ENCODE results near the gene NAIF1.

NAIF1 gene

GRCh38 chr9:128102861-128103588, 35.9 kb upstream of the NAIF1 start:
- no peak for DNase-seq (ENCODE audit: low spot score)

GRCh38 chr9:128102196-128102595, 35.1 kb upstream of the NAIF1 start:
- DNase-seq (ENCODE audit: low spot score), result no peak

- no peak for DNase-seq (ENCODE audit: low spot score)
Observed at GRCh38 chr9:128101690-128102089, 34.6 kb upstream of the NAIF1 start.

GRCh38 chr9:128101231-128101661, 34.1 kb upstream of the NAIF1 start:
- no peak for DNase-seq (ENCODE audit: low spot score)

GRCh38 chr9:128100581-128100980, 33.5 kb upstream of the NAIF1 start:
- no peak for DNase-seq (ENCODE audit: low spot score)

GRCh38 chr9:128099932-128100491, 32.9 kb upstream of the NAIF1 start:
- DNase-seq (ENCODE audit: low spot score), result no peak

GRCh38 chr9:128099231-128099931, 32.3 kb upstream of the NAIF1 start:
- DNase-seq (ENCODE audit: low spot score), result no peak

GRCh38 chr9:128098297-128099230, 31.4 kb upstream of the NAIF1 start:
- peak; percentile 83 for DNase-seq (ENCODE audit: low spot score)

- no peak for DNase-seq (ENCODE audit: low spot score)
Observed at GRCh38 chr9:128097543-128098296, 30.6 kb upstream of the NAIF1 start.

- DNase-seq (ENCODE audit: low spot score), result peak; percentile 22
Observed at GRCh38 chr9:128096616-128097536, 29.8 kb upstream of the NAIF1 start.

- DNase-seq (ENCODE audit: low spot score), result no peak
Observed at GRCh38 chr9:128094950-128095544, 27.9 kb upstream of the NAIF1 start.

- DNase-seq (ENCODE audit: low spot score), result peak; percentile 92
Observed at GRCh38 chr9:128094166-128094949, 27.2 kb upstream of the NAIF1 start.

- DNase-seq (ENCODE audit: low spot score), result no peak
Observed at GRCh38 chr9:128093011-128093410, 25.9 kb upstream of the NAIF1 start.

GRCh38 chr9:128092199-128092977, 25.3 kb upstream of the NAIF1 start:
- DNase-seq (ENCODE audit: low spot score), result no peak

GRCh38 chr9:128091571-128091970, 24.5 kb upstream of the NAIF1 start:
- DNase-seq (ENCODE audit: low spot score), result no peak

- DNase-seq (ENCODE audit: low spot score), result no peak
Observed at GRCh38 chr9:128091144-128091543, 24.0 kb upstream of the NAIF1 start.

GRCh38 chr9:128089299-128089698, 22.2 kb upstream of the NAIF1 start:
- no peak for DNase-seq (ENCODE audit: low spot score)

- no peak for DNase-seq (ENCODE audit: low spot score)
Observed at GRCh38 chr9:128088253-128088945, 21.3 kb upstream of the NAIF1 start.

Measured in hematopoietic multipotent progenitor cell treated with erythropoietin and hydrocortisone succinate and interleukin-3 and kit ligand, for 17 days (in vitro differentiated cells).